Brain microvascular endothelial cell (primary cell): ENCODE data around the gene CLEC16A.

ENCODE experiments used
- DNase-seq: peaks from one replicate; pipeline ENCODE4 v3.0.0-alpha.2; 2020
- H3K27ac ChIP-seq: fragments of 250-450 bp; sonication (Bioruptor Pico); 2 replicates; pipeline ENCODE4 v1.5.1; 2020; ENCODE audit warnings: mild to moderate bottlenecking, moderate library complexity
- H3K27me3 ChIP-seq: fragments of 250-450 bp; sonication (Bioruptor Pico); replicated peaks from 2 replicates; pipeline ENCODE4 v1.5.1; 2020; ENCODE audit warnings: mild to moderate bottlenecking
- H3K36me3 ChIP-seq: fragments of 250-450 bp; sonication (Bioruptor Pico); replicated peaks from 2 replicates; pipeline ENCODE4 v1.5.1; 2020; ENCODE audit warnings: mild to moderate bottlenecking
- H3K4me3 ChIP-seq: 2 replicates; pipeline ENCODE4 v1.5.1; 2011; ENCODE audit warnings: low read depth, mild to moderate bottlenecking, control low read depth, low read length, moderate library complexity
- in situ Hi-C: cut with HindIII; loops from 2 replicates; pipeline ENCODE4 v1.10.0; 2017; ENCODE audit warnings: low sequenced_read_pairs, low pct_ligation_motif_present
- TF ChIP-seq, protein P1 (sequence below): IDR thresholded peaks from 2 replicates; pipeline ENCODE4 v1.5.1; 2011; ENCODE audit warnings: low read depth, mild to moderate bottlenecking, moderate library complexity, low read length, control low read depth, inconsistent platforms; ENCODE audit errors: missing control alignments

CLEC16A gene

GRCh38 chr16:11201498-11202259 is 257.3 kb downstream of the CLEC16A start:
- Histone ChIP-seq H3K27me3 (no peaks in the 10 kb centered on the region), H3K4me3 (no peak overlapping the region), H3K27ac (peak overlapping the region; percentile 3), H3K36me3 (no peaks in the 10 kb centered on the region)
- TF ChIP-seq, protein P1, sequence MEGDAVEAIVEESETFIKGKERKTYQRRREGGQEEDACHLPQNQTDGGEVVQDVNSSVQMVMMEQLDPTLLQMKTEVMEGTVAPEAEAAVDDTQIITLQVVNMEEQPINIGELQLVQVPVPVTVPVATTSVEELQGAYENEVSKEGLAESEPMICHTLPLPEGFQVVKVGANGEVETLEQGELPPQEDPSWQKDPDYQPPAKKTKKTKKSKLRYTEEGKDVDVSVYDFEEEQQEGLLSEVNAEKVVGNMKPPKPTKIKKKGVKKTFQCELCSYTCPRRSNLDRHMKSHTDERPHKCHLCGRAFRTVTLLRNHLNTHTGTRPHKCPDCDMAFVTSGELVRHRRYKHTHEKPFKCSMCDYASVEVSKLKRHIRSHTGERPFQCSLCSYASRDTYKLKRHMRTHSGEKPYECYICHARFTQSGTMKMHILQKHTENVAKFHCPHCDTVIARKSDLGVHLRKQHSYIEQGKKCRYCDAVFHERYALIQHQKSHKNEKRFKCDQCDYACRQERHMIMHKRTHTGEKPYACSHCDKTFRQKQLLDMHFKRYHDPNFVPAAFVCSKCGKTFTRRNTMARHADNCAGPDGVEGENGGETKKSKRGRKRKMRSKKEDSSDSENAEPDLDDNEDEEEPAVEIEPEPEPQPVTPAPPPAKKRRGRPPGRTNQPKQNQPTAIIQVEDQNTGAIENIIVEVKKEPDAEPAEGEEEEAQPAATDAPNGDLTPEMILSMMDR = no peak
- DNase-seq = peak; percentile 63
- in situ Hi-C loops = no loop called here

GRCh38 chr16:11202260-11203091 is 258.1 kb downstream of the CLEC16A start:
- TF ChIP-seq, protein P1 = no peak
- Histone ChIP-seq H3K27me3 (no peaks in the 10 kb centered on the region), H3K36me3 (no peaks in the 10 kb centered on the region), H3K27ac (peak overlapping the region; percentile 3), H3K4me3 (no peak overlapping the region)
- in situ Hi-C loops = no loop called here
- DNase-seq = peak; percentile 33

- Histone ChIP-seq H3K27ac (no peak overlapping the region), H3K4me3 (no peak overlapping the region), H3K36me3 (no peaks in the 10 kb centered on the region), H3K27me3 (no peaks in the 10 kb centered on the region)
- in situ Hi-C loops = no loop called here
- no peak for DNase-seq
- TF ChIP-seq, protein P1 = no peak
Observed at GRCh38 chr16:11203111-11203623, 258.8 kb downstream of the CLEC16A start.

GRCh38 chr16:11204513-11205047 is 260.2 kb downstream of the CLEC16A start:
- no peak overlapping the region for H3K4me3 ChIP-seq
- in situ Hi-C loops = no loop called here
- H3K27ac ChIP-seq = no peak overlapping the region
- no peaks in the 10 kb centered on the region for H3K36me3 ChIP-seq
- DNase-seq = no peak
- no peaks in the 10 kb centered on the region for H3K27me3 ChIP-seq
- TF ChIP-seq, protein P1 = no peak

DNA sequence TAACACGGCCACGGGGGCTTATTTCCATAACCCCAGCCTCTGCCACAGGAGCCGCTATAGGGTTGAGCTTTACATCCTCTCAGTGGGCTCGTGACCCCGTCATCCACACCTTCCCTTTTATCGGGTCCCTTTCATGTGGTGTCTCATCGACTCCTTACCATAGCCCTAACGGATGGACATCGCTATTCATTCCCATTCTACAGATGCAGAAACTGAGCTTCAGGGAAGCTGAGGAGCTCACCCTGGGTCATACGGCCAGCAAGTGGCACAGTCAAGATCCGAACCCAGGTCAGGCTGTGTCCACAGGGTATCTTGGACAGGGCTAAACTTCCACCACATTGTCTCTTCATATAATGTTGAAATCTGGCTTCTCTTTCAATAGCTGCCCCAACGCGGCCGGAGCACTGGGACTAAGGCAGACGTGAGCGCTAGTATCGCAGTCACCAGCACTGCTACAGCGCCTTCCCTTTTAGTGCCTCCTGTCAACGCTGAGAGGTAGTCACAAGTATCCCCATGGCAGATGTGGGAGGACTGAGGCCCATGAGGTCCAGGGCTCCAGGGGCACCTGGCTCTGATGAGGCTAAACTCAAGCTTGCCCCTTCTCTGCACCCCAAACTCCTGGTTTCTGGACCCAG is 260.8 kb downstream of the CLEC16A start:
- Histone ChIP-seq H3K4me3 (no peak overlapping the region), H3K27me3 (no peaks in the 10 kb centered on the region), H3K36me3 (no peaks in the 10 kb centered on the region), H3K27ac (no peak overlapping the region)
- DNase-seq = no peak
- TF ChIP-seq, protein P1 = no peak
- in situ Hi-C loops = no loop called here
